HG02763 (cell line): ENCODE measurements around the gene PABPN1.
"Not testable (repeated sequence)": the region's sequence is repeated elsewhere in the genome, so short reads cannot be mapped to it uniquely, and the experiment has no call there.

Experiments used
- ATAC-seq: cut with Tn5 transposase; IDR thresholded peaks from one replicate; pipeline ENCODE4 v1.9.1; 2021; ENCODE audit warnings: mild to moderate bottlenecking, moderate library complexity; ENCODE audit not compliant: unreplicated experiment

Gene PABPN1

DNA sequence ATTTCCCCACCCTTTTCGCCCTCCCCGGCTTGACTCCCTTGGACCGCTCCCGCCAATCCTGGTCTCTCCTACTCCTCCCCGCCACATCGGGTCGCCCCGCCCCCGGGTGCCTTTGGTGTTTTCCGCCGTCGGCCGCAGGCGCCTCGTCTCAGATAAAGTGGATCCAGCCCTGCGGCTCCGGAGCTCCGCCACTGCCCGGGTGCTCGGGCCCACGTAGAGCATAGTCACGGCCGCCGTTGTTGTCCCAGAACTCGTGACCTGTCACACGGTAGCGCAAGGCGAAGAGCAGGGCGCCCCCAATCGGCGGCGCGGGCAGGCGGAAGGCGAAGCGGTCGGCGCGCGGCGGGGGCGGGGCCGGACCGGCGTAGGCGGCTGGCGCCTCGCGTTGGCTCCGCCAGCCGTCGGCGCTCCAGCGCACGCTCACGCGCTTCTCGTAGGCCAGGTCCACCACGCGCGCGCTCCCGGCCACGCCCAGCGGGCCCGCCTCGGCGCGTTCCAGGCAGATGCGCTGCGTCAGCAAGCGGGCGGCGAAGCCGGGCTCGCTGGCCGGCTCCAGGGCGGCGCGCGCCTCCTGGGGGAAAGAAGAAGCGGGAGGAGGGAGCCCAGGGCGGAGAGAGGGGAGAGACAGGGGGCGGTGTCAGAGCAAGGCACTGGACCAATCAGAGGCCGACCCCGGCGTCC is 19.8 kb upstream of the PABPN1 start:
- ATAC-seq, result peak; percentile 70

- peak; percentile 3 for ATAC-seq
Observed at GRCh38 chr14:23301969-23302289, 19.3 kb upstream of the PABPN1 start.

GRCh38 chr14:23302290-23303225 is 18.7 kb upstream of the PABPN1 start, which contains the start of gene PPP1R3E:
Gene PPP1R3E (minus strand): TSS chr14:23302859. CDS start chr14:23302576, 283 bp downstream.
- peak; percentile 30 for ATAC-seq

GRCh38 chr14:23306412-23307145 is 14.7 kb upstream of the PABPN1 start, which contains the start of gene BCL2L2:
Gene BCL2L2 (plus strand): TSS chr14:23306833. CDS start chr14:23307768, 935 bp downstream.
- ATAC-seq, result no peak

DNA sequence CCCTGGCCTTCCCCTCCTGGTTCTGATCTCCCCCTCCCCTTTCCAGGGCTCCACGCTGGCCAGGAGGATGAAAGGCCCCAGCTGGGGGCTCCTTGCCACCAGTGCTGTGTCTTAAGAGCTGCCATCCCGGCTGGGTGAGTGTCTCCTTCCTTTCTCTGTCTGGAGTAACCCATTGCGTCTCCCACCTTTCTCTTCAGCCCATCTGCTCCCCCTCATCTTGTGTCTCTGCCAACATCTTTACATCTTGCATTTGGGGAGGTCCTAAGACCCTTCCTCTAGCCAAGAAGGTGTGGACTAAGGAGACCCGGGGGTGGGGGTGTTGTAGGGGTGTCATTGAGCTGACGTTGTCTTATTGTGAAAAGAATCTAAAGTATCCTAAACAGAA is 14.1 kb upstream of the PABPN1 start:
- no peak for ATAC-seq

DNA sequence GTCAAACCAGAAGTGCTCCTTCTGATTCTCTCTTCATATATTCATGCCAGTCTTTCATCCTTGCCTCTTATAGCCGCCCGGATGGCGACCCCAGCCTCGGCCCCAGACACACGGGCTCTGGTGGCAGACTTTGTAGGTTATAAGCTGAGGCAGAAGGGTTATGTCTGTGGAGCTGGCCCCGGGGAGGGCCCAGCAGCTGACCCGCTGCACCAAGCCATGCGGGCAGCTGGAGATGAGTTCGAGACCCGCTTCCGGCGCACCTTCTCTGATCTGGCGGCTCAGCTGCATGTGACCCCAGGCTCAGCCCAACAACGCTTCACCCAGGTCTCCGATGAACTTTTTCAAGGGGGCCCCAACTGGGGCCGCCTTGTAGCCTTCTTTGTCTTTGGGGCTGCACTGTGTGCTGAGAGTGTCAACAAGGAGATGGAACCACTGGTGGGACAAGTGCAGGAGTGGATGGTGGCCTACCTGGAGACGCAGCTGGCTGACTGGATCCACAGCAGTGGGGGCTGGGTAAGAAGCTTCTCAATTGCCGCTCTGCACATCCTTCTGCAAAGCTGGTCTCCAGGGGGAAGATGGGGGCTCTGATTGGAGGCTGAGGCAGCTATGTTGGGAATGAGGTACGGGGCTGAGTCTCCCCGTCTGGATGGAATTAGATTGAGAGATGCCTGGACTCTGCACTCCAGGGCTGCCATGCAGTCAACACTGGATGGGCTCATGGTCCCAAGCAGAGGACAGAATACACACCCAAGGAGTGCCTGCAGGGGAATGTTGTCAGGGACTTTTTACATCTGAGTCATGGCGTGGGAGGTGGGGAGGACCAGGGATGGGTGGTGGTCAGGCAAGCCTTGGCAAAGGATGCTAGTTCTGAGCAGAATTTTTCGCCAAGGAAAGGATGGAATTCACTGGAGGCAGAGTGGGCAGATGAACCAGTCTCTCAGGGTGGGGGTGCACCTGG is 13.3 kb upstream of the PABPN1 start:
- ATAC-seq, result no peak

GRCh38 chr14:23308721-23309445 is 12.4 kb upstream of the PABPN1 start:
- ATAC-seq, result no peak

GRCh38 chr14:23310546-23310945 is 10.7 kb upstream of the PABPN1 start:
- no peak for ATAC-seq

DNA sequence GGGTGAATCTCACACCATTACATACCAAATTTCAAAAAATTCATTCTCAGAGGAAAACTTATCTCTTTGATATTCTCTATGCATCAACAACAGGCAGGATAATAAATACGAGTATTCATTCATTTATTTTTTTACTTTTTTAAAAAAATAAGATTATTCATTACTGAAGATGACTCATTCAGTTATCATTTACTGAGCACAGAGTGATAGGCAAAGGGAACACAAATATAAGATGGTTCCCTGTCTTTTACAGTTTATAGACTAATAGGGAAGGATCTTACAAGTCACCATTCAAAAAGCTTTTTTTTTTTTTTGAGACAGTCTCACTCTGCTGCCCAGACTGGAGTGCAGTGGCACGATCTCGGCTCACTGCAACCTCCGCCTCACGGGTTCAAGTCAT is 5.0 kb upstream of the PABPN1 start:
- no peak for ATAC-seq

DNA sequence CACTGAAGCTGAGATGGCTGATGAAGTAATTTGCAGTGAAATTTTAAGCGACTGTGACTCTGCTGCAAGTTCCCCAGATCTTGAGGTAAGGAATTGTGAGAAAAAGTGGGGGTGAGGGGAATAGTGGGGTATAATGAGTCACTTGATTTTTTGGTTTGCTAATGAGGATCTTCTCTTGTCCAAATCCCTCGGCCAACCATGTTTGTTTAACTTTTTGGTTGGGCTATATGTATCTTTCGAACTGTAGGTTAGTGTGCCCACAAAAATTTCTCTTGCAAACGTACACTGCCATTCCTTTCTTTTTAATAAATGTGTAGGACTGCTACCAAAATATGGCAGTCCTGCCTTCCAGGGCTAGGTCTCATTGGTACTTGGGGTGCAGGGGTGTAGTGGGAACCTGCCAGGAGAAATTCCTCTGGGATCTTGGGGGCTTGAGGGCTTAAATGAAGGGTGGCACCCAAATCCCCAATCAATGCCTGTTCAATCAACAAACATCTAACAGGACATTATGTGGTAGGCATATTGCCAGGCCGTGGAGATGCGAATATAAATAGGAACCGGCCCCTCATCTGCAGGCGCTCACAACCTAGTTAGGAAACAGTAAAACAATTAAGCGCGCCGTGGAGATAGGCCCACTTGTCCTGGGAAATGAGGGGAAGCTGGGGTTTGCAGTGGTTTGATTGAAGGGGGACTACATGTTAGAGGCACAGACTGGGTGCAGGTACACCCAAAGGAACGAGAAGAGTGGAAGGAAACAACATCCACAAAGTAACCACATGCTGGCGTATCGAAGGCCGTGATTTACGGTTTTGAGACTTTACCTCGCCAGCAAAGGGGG is 1.3 kb upstream of the PABPN1 start:
- no peak for ATAC-seq

DNA sequence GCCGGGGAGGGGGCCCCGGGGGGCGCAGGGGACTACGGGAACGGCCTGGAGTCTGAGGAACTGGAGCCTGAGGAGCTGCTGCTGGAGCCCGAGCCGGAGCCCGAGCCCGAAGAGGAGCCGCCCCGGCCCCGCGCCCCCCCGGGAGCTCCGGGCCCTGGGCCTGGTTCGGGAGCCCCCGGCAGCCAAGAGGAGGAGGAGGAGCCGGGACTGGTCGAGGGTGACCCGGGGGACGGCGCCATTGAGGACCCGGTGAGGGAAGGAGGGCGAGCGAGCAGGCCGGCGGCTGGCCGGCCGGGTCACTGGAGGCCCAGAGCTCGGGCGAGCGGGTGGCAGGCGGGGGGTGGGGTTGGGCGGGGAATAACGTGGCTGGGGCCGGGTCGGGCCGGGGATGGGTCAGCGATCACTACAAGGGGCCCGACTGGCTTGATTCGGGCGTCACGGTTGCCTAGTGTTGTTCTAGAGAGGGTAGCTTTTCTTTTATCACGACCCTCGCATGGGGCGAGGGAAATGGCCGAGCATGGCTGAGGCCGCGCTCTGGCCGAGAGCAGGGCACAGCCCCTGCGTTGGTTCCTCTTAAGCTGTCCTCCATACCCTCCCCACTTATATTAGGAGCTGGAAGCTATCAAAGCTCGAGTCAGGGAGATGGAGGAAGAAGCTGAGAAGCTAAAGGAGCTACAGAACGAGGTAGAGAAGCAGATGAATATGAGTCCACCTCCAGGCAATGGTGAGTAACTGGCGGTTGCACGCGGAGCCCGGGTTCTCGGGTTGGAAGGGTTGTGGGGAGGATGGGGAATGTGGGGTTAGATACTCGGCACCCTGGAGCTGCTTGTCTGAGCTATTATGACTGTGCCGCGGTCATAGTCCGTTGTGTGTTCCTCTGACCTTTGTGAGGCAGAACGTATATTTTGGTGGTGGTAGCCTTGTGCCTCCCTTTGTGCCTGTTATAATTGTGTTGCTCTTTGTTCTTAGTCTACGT is 603 bp downstream of the PABPN1 start:
- ATAC-seq, result peak; percentile 7

DNA sequence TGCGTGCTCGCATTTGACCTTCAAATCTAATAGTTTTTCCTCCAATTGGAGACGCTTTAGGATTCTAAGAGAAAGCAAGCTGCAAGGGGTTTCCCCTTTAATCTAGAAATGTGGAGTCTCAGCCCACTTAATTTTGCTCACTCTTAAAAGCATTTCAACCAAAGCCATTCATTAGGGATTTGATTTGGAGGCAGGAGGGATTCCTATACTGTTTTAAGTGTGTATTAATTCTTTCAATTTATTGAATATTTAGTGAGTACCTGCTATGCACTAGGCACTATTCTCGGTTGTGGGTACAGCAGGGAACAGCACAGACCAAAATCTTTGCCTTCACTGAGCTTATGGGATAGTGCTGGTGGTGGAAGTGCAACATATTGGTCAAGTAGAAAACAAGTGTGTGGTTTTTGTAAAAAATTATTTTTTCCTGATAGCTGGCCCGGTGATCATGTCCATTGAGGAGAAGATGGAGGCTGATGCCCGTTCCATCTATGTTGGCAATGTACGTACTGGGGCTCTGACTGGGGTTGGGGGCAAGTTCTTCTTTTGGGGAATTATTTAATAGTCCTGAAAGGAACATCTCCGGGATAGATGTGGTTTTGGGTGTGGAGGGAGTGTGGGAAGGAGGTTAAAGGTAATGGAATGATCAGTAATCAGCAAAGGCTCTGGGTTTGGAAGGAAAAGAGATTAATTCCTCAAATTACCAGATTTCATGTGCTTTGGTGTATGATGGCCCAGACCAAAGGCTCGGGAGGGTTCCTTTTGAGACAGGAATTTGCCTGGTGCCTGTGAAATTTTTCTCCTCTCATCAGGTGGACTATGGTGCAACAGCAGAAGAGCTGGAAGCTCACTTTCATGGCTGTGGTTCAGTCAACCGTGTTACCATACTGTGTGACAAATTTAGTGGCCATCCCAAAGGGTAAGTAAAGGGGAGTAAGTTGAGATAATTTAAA is 1.6 kb downstream of the PABPN1 start:
- no peak for ATAC-seq

DNA sequence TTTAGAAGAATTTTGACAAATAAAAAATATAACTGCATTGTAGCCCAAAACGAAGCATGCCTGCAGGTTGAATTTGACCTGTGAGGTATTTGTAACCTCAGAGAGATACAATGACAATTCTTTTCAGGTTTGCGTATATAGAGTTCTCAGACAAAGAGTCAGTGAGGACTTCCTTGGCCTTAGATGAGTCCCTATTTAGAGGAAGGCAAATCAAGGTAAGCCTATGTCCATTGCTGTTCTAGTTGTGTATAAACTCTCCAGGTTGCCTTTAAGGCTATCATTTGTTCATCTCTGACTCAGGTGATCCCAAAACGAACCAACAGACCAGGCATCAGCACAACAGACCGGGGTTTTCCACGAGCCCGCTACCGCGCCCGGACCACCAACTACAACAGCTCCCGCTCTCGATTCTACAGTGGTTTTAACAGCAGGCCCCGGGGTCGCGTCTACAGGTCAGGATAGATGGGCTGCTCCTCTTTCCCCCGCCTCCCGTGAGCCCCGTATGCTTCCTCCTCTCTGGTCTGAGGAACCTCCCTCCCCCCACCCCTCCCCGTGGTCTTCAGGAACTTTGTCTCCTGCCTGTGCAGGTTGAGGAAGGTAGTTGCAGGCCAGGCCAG is 2.7 kb downstream of the PABPN1 start:
- no peak for ATAC-seq

DNA sequence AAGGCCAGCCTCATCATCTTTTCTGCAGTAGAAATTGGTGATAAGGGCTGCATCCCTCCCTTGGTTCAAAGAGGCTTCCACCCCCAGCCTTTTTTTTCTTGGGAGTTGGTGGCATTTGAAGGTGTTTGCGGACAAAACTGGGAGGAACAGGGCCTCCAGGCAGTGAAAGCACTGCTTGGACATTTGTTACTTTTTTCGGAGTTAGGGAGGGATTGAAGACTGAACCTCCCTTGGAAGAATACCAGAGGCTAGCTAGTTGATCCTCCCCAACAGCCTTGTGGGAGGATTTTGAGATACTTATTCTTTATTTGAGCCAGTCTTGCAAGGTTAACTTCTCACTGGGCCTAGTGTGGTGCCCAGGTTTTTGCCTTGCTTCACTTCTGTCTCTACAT is 3.2 kb downstream of the PABPN1 start:
- ATAC-seq, result no peak

DNA sequence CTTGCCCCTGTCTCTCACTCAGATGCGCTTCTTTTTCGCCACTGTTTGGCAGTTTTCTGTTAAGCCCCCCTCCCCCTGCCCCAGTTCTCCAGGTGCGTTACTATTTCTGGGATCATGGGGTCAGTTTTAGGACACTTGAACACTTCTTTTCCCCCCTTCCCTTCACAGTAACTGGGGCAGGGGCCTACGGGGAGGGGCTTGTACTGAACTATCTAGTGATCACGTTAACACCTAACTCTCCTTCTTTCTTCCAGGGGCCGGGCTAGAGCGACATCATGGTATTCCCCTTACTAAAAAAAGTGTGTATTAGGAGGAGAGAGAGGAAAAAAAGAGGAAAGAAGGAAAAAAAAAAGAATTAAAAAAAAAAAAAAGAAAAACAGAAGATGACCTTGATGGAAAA is 3.7 kb downstream of the PABPN1 start:
- ATAC-seq, result no peak

GRCh38 chr14:23325746-23326145 is 4.5 kb downstream of the PABPN1 start:
- not testable (repeated sequence) for ATAC-seq
